ENCODE results near the gene ADGRD1.

ADGRD1 gene

DNA sequence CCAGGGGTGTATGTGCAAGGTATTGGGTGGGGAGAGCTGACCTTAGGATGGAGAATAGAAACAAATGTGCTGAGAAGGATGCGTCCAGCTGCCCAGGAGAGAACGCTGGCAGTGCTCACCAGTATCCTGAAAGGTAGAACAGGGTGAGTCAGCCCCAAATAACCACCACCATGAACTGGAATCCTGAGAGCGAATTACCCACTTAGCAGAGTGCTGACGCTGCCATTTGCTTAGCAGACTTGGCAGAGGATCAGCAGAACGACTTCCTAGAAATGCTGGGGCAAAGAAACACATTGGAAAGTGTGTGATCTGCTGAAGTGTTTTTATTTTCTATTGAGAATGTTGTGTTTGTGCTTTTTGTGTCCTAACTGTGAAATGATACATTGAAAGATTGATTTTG is 213.6 kb downstream of the ADGRD1 start:
- H3K4me2 ChIP-seq (ENCODE audit: low read length) = no peak overlapping the region
- H3K36me3 ChIP-seq (ENCODE audit: control insufficient read depth, low read length) = no peaks in the 10 kb centered on the region
- no peak overlapping the region for H3K4me3 ChIP-seq (ENCODE audit: low read length)
- peaks cover 7% of the 10 kb centered on the region; the same call in 1 of the 2 replicates for H3K27me3 ChIP-seq (ENCODE audit: control insufficient read depth, low read length)
- no peak overlapping the region for H3K27ac ChIP-seq (ENCODE audit: low read depth, low read length)
- no peaks in the 10 kb centered on the region for H3F3A ChIP-seq (ENCODE audit: control insufficient read depth, insufficient read depth)
- no peaks in the 10 kb centered on the region for H4K20me1 ChIP-seq (ENCODE audit: control insufficient read depth, insufficient read depth, low read depth, low read length)
- H3K79me2 ChIP-seq (ENCODE audit: control insufficient read depth, low read length) = no peaks in the 10 kb centered on the region
- TF ChIP-seq, protein P1, sequence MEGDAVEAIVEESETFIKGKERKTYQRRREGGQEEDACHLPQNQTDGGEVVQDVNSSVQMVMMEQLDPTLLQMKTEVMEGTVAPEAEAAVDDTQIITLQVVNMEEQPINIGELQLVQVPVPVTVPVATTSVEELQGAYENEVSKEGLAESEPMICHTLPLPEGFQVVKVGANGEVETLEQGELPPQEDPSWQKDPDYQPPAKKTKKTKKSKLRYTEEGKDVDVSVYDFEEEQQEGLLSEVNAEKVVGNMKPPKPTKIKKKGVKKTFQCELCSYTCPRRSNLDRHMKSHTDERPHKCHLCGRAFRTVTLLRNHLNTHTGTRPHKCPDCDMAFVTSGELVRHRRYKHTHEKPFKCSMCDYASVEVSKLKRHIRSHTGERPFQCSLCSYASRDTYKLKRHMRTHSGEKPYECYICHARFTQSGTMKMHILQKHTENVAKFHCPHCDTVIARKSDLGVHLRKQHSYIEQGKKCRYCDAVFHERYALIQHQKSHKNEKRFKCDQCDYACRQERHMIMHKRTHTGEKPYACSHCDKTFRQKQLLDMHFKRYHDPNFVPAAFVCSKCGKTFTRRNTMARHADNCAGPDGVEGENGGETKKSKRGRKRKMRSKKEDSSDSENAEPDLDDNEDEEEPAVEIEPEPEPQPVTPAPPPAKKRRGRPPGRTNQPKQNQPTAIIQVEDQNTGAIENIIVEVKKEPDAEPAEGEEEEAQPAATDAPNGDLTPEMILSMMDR (IDR thresholded peaks at IDR 0.05; ENCODE audit: low read depth, low read length, poor library complexity, severe bottlenecking) = no peak
- no peak for TF ChIP-seq EZH2phosphoT487 (IDR thresholded peaks at IDR 0.05; ENCODE audit: borderline replicate concordance, low read length)
- H3K9me3 ChIP-seq (ENCODE audit: control insufficient read depth, insufficient read depth, low read length) = peaks cover 3% of the 10 kb centered on the region; the same call in 1 of the 2 replicates
- no peaks in the 10 kb centered on the region for H3K9me2 ChIP-seq (replicated peaks; ENCODE audit: control insufficient read depth, low read length)
- H3K4me1 ChIP-seq (ENCODE audit: control insufficient read depth, low read length) = no peaks in the 10 kb centered on the region

DNA sequence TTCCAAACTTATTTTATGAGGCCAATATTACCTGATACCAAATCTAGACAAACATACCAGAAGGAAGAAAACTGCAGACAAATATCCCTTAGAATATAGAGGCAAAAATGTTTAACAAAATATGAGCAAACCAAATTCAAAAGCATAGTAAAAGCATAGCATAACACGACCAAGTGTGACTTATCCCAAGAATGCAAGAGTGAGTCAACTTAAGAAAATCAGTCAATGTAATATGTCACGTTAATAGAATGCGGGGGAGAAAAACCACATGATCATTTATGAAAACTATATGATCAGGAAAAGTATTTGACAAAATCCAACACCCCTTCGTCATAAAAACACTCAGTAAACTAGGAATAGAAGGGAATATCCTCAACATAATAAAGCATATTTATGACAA is 217.3 kb downstream of the ADGRD1 start:
- Histone ChIP-seq H4K20me1 (ENCODE audit: control insufficient read depth, insufficient read depth, low read depth, low read length) (no peaks in the 10 kb centered on the region), H3K4me3 (ENCODE audit: low read length) (no peak overlapping the region)

DNA sequence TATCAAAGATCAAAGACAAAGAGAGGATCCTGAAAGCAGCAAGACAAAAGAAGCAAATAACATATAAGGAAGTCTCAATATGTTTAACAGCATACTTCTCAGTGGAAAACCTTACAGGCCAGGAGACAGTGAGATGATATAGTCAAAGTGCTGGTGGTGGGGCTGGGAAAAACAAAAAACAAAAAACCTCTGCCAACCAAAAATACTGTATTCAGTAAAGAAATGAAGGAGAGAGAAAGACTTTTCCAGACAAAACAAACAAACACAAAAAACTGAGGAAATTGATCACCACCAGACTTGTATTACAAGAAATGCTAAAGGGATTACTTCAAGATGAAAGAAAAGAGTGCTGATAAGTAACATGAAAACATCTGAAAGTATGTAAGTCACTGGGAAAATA is 221.2 kb downstream of the ADGRD1 start:
- Histone ChIP-seq H3K27me3 (ENCODE audit: control insufficient read depth, low read length) (peaks cover 7% of the 10 kb centered on the region; the same call in 1 of the 2 replicates), H3K9me2 (replicated peaks; ENCODE audit: control insufficient read depth, low read length) (no peaks in the 10 kb centered on the region), H3F3A (ENCODE audit: control insufficient read depth, insufficient read depth) (no peaks in the 10 kb centered on the region), H3K9me3 (ENCODE audit: control insufficient read depth, insufficient read depth, low read length) (no peaks in the 10 kb centered on the region), H3K4me2 (ENCODE audit: low read length) (no peak overlapping the region), H3K27ac (ENCODE audit: low read depth, low read length) (no peak overlapping the region), H3K4me3 (ENCODE audit: low read length) (no peak overlapping the region), H3K4me1 (ENCODE audit: control insufficient read depth, low read length) (no peaks in the 10 kb centered on the region), H4K20me1 (ENCODE audit: control insufficient read depth, insufficient read depth, low read depth, low read length) (no peaks in the 10 kb centered on the region), H3K79me2 (ENCODE audit: control insufficient read depth, low read length) (no peaks in the 10 kb centered on the region), H3K36me3 (ENCODE audit: control insufficient read depth, low read length) (no peaks in the 10 kb centered on the region)
- TF ChIP-seq, protein P1 (IDR thresholded peaks at IDR 0.05; ENCODE audit: low read depth, low read length, poor library complexity, severe bottlenecking) = no peak

More for the DNA sequence above, 217.3 kb downstream of the ADGRD1 start:
- Histone ChIP-seq H3K4me2 (ENCODE audit: low read length) (no peak overlapping the region), H3K9me3 (ENCODE audit: control insufficient read depth, insufficient read depth, low read length) (no peaks in the 10 kb centered on the region), H3K36me3 (ENCODE audit: control insufficient read depth, low read length) (no peaks in the 10 kb centered on the region), H3K27ac (ENCODE audit: low read depth, low read length) (no peak overlapping the region), H3K79me2 (ENCODE audit: control insufficient read depth, low read length) (no peaks in the 10 kb centered on the region), H3K27me3 (ENCODE audit: control insufficient read depth, low read length) (peaks cover 7% of the 10 kb centered on the region; the same call in 1 of the 2 replicates), H3F3A (ENCODE audit: control insufficient read depth, insufficient read depth) (no peaks in the 10 kb centered on the region), H3K4me1 (ENCODE audit: control insufficient read depth, low read length) (no peaks in the 10 kb centered on the region), H3K9me2 (replicated peaks; ENCODE audit: control insufficient read depth, low read length) (no peaks in the 10 kb centered on the region)
- no peak for TF ChIP-seq EZH2phosphoT487 (IDR thresholded peaks at IDR 0.05; ENCODE audit: borderline replicate concordance, low read length)

DNA sequence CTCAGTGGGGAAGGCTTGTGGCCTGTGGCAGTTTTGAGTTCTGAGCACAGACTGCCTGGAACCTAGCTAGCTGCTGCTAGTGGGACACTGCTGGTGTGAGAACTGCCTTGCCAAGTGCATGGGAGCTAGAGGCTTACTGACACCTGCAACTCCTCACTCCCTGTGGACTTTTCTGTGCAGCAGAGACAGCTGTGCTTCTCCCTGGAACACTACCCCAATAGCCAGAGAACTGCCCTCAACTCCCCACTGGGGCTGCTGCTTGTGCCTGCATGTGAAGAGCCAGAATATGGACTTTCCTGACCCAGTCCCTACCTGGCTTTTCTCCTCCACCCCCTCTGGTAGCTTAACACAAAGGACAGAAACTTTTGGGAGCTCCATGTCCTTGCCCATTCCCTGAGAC is 222.6 kb downstream of the ADGRD1 start:
- TF ChIP-seq, protein P1 (IDR thresholded peaks at IDR 0.05; ENCODE audit: low read depth, low read length, poor library complexity, severe bottlenecking) = no peak
- no peak for TF ChIP-seq EZH2phosphoT487 (IDR thresholded peaks at IDR 0.05; ENCODE audit: borderline replicate concordance, low read length)
- Histone ChIP-seq H3K4me2 (ENCODE audit: low read length) (no peak overlapping the region), H3K9me3 (ENCODE audit: control insufficient read depth, insufficient read depth, low read length) (no peaks in the 10 kb centered on the region), H4K20me1 (ENCODE audit: control insufficient read depth, insufficient read depth, low read depth, low read length) (no peaks in the 10 kb centered on the region), H3K9me2 (replicated peaks; ENCODE audit: control insufficient read depth, low read length) (no peaks in the 10 kb centered on the region), H3K4me3 (ENCODE audit: low read length) (no peak overlapping the region), H3K4me1 (ENCODE audit: control insufficient read depth, low read length) (no peaks in the 10 kb centered on the region), H3K27ac (ENCODE audit: low read depth, low read length) (no peak overlapping the region), H3K79me2 (ENCODE audit: control insufficient read depth, low read length) (no peaks in the 10 kb centered on the region), H3K27me3 (ENCODE audit: control insufficient read depth, low read length) (peaks cover 5% of the 10 kb centered on the region; the same call in 1 of the 2 replicates), H3F3A (ENCODE audit: control insufficient read depth, insufficient read depth) (no peaks in the 10 kb centered on the region), H3K36me3 (ENCODE audit: control insufficient read depth, low read length) (no peaks in the 10 kb centered on the region)
